HG03442 (cell line): ENCODE measurements around the gene TRAPPC12.
A peak's percentile ranks its signal among the peaks of the same experiment; 100 is the strongest.
"Not testable (repeated sequence)": the region's sequence is repeated elsewhere in the genome, so short reads cannot be mapped to it uniquely, and the experiment has no call there.

Experiments used
- ATAC-seq: cut with Tn5 transposase; IDR thresholded peaks from one replicate; pipeline ENCODE4 v1.9.1; 2021; ENCODE audit warnings: mild to moderate bottlenecking, moderate library complexity; ENCODE audit not compliant: unreplicated experiment

TRAPPC12 gene

GRCh38 chr2:3379647-3380534 is at the start of gene TRAPPC12:
Gene TRAPPC12 (plus strand): TSS chr2:3379694. CDS start chr2:3387624, 7,930 bp downstream.
- peak; percentile 74 for ATAC-seq

GRCh38 chr2:3332133-3332532 is 47.4 kb upstream of the TRAPPC12 start:
- ATAC-seq, result no peak

GRCh38 chr2:3334392-3335345 is 44.8 kb upstream of the TRAPPC12 start:
- no peak for ATAC-seq

- no peak for ATAC-seq
Measured at GRCh38 chr2:3336844-3337243, 42.6 kb upstream of the TRAPPC12 start.

- ATAC-seq, result no peak
Measured at GRCh38 chr2:3338340-3338739, 41.2 kb upstream of the TRAPPC12 start.

GRCh38 chr2:3340144-3340543 is 39.4 kb upstream of the TRAPPC12 start:
- ATAC-seq, result no peak

GRCh38 chr2:3341336-3341735 is 38.2 kb upstream of the TRAPPC12 start:
- no peak for ATAC-seq

GRCh38 chr2:3342324-3342723 is 37.2 kb upstream of the TRAPPC12 start:
- ATAC-seq, result no peak

- no peak for ATAC-seq
Measured at GRCh38 chr2:3343012-3343411, 36.5 kb upstream of the TRAPPC12 start.

GRCh38 chr2:3344897-3345296 is 34.6 kb upstream of the TRAPPC12 start:
- ATAC-seq, result no peak

GRCh38 chr2:3345621-3346020 is 33.9 kb upstream of the TRAPPC12 start:
- ATAC-seq, result no peak

GRCh38 chr2:3348767-3349166 is 30.7 kb upstream of the TRAPPC12 start:
- no peak for ATAC-seq

- ATAC-seq, result no peak
Measured at GRCh38 chr2:3349211-3349693, 30.2 kb upstream of the TRAPPC12 start.

GRCh38 chr2:3354986-3355385 is 24.5 kb upstream of the TRAPPC12 start:
- no peak for ATAC-seq

- no peak for ATAC-seq
Measured at GRCh38 chr2:3355951-3356569, 23.4 kb upstream of the TRAPPC12 start.

- no peak for ATAC-seq
Measured at GRCh38 chr2:3356799-3357198, 22.7 kb upstream of the TRAPPC12 start.

GRCh38 chr2:3357446-3357845 is 22.0 kb upstream of the TRAPPC12 start:
- ATAC-seq, result not testable (repeated sequence)

GRCh38 chr2:3357926-3358325 is 21.6 kb upstream of the TRAPPC12 start:
- no peak for ATAC-seq

- ATAC-seq, result no peak
Measured at GRCh38 chr2:3361518-3362389, 17.7 kb upstream of the TRAPPC12 start.

GRCh38 chr2:3365219-3365618 is 14.3 kb upstream of the TRAPPC12 start:
- no peak for ATAC-seq
